ENCODE measurements around the gene ZIC2. TPM values are rescaled to one million over a fixed set of nuclear protein-coding genes. Genes with fewer than 3 reads are reported as not detected.

The ZIC2 gene
- total RNA-seq, 2 donors from 2014 or later, result 0.11 to 0.82 TPM

DNA sequence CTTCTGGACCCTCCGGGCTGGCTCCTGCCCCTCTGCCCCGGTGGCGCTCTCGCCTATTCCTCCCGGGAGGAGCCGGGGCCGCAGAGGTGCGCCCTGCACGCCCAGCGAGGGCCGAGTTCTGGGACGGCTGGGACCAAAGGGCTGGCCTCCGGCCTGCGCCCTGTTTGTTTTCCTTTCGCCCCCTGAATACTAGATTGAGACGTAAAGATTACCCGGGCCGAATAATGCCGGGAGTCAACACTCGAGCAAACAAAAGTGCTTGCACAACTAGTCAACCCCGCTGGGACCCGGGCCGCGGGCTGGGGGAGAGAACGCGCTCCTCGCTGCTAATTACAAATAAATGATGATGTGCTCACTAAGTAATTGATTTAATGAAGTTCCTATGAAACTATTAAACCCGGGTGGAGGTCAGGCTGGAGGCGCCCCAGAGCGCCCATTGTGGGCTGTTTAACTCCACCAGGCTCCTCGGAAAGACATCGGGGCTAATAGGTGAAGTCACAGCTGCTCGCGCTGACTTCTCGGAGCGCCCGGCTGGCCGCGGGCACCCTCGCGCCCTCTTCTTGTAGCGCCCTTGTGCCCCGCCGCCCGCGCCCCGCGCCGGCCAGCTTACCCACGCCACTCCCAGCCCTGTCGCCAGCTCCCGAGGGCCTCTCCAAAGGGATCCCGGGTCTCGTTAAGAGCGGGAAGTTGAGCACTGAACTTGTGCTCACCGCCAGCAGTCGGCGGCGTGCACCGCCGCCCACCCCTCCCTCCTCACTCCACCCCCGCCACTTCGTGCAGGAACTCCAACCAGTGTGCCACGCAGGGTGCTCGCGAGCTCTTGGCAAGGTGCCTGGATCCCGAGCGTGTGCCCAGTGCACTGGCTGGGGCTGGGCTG lies 24.9 kb upstream of the ZIC2 start:
- no peak overlapping the region for H3K9ac ChIP-seq (ENCODE audit: low read depth in 2 of 2, low read length in 2 of 2)

DNA sequence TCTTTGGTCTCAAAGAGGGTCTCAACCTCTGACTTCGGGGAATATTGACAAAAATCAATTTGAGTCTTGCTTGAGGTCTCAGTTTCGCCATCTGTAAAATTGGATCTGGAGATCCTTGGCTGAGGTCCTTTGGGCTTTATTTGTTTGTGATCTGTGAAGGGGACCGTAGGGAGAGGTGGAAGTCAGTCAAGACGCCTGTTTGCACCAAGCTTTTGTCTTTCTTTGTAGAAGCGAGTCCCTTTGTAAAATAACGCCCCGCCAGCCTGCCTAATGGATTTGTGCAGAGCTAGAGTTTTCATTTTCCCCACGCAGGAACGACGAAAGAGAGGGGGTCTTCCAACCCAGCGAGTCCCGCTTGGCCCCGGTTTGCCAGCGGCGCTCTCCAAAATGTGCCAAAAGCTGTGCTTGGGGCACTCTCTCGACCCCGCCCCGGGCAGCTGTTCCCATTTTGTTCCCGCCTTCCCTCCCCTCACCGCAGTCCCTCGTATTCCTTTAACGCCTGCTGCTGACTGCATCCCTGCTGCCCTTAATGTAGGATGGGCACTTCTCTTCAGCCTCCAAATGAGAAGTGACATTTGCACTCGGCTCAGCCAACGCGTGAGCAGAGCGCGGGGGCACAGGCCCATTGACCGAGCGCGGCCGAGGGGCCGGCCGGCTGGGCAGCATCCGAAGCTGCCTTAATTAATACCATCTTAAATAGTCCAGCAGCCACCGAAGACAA lies 23.0 kb upstream of the ZIC2 start:
- Histone ChIP-seq H3K36me3 (no peaks in the 10 kb centered on the region), H3K9ac (ENCODE audit: low read depth in 2 of 2, low read length in 2 of 2) (no peak overlapping the region), H3K4me3 (no peak overlapping the region), H3K27me3 (peaks cover 88% of the 10 kb centered on the region), H3K4me1 (peaks cover 23% of the 10 kb centered on the region), H3K9me3 (no peaks in the 10 kb centered on the region), H3K27ac (no peak overlapping the region)
- DNase-seq, result no peak
- TF ChIP-seq, protein P1, sequence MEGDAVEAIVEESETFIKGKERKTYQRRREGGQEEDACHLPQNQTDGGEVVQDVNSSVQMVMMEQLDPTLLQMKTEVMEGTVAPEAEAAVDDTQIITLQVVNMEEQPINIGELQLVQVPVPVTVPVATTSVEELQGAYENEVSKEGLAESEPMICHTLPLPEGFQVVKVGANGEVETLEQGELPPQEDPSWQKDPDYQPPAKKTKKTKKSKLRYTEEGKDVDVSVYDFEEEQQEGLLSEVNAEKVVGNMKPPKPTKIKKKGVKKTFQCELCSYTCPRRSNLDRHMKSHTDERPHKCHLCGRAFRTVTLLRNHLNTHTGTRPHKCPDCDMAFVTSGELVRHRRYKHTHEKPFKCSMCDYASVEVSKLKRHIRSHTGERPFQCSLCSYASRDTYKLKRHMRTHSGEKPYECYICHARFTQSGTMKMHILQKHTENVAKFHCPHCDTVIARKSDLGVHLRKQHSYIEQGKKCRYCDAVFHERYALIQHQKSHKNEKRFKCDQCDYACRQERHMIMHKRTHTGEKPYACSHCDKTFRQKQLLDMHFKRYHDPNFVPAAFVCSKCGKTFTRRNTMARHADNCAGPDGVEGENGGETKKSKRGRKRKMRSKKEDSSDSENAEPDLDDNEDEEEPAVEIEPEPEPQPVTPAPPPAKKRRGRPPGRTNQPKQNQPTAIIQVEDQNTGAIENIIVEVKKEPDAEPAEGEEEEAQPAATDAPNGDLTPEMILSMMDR (IDR thresholded peaks at IDR 0.05), result no peak
- intact Hi-C loops (cut with DNase I), result no loop called here

More for the DNA sequence above, 24.9 kb upstream of the ZIC2 start:
- peaks cover 23% of the 10 kb centered on the region for H3K4me1 ChIP-seq
- no peak overlapping the region for H3K4me3 ChIP-seq
- no peaks in the 10 kb centered on the region for H3K36me3 ChIP-seq
- TF ChIP-seq, protein P1 (IDR thresholded peaks at IDR 0.05), result no peak
- intact Hi-C loops (cut with DNase I), result no loop called here
- H3K9me3 ChIP-seq, result no peaks in the 10 kb centered on the region
- no peak overlapping the region for H3K27ac ChIP-seq
- peaks cover 82% of the 10 kb centered on the region for H3K27me3 ChIP-seq
- DNase-seq, result no peak

DNA sequence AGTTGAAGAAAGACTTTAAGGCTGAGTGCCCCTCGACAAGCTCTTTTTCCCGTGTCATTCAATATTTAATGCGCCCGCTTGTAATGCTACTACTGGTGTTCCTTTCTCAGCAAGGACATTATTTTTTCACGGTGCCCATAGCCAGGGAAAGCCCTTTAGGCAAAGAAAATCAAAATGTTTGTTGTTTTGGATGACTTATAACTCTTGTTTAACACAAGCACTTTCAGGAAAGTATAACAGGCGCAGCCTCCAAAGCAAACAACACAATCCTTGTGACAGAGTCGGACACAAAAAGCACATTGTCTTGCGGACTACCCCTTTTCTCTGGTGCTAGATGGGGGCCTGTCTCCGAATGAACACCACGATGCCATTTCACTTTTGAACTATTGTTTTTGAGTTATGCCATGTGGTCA lies 22.5 kb upstream of the ZIC2 start:
- TF ChIP-seq, protein P1 (IDR thresholded peaks at IDR 0.05), result no peak
- intact Hi-C loops (cut with DNase I), result no loop called here
- no peak for DNase-seq
- H3K27me3 ChIP-seq, result peaks cover 89% of the 10 kb centered on the region
- no peak overlapping the region for H3K27ac ChIP-seq
- peaks cover 23% of the 10 kb centered on the region for H3K4me1 ChIP-seq
- H3K9me3 ChIP-seq, result no peaks in the 10 kb centered on the region
- H3K36me3 ChIP-seq, result no peaks in the 10 kb centered on the region
- H3K4me3 ChIP-seq, result no peak overlapping the region
- no peak overlapping the region for H3K9ac ChIP-seq (ENCODE audit: low read depth in 2 of 2, low read length in 2 of 2)

DNA sequence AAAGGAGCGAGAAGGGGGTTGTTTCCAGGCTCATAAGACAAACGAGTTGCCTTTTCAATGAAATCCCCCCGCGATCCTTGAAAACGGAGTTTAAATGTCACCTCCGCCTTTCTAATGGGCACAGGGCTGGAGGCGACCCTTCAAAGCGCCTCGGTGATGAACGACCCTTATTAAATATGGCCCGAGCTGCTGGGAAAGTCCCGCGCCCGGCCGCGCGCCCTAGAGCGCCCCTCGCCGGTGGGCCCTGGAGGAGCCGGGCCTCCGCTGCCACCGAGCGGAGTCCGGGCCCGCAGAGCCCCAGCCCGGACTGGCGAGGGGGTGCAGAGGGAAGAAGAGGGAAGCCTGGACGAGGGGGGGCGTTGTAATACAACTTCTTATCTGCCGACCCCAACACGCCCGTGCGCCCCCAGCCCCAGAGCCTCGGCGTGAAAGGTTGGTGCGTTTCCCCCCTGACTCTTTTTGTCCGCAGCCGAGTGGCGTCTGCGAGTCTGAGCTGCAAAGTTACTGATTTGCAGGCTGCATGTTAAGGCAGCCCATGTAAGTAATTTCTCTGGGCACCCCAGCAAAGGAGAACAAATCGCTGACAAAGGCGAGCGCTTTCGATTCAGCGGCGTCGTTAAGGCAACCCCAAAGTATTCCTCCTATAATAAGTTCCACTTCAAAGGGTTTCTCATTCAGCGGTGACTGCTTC lies 21.9 kb upstream of the ZIC2 start:
- Histone ChIP-seq H3K27me3 (peaks cover 87% of the 10 kb centered on the region), H3K4me1 (peaks cover 23% of the 10 kb centered on the region), H3K36me3 (no peaks in the 10 kb centered on the region), H3K9me3 (no peaks in the 10 kb centered on the region), H3K9ac (ENCODE audit: low read depth in 2 of 2, low read length in 2 of 2) (no peak overlapping the region), H3K4me3 (no peak overlapping the region), H3K27ac (no peak overlapping the region)
- no peak for DNase-seq
- TF ChIP-seq, protein P1 (IDR thresholded peaks at IDR 0.05), result no peak
- intact Hi-C loops (cut with DNase I), result no loop called here

DNA sequence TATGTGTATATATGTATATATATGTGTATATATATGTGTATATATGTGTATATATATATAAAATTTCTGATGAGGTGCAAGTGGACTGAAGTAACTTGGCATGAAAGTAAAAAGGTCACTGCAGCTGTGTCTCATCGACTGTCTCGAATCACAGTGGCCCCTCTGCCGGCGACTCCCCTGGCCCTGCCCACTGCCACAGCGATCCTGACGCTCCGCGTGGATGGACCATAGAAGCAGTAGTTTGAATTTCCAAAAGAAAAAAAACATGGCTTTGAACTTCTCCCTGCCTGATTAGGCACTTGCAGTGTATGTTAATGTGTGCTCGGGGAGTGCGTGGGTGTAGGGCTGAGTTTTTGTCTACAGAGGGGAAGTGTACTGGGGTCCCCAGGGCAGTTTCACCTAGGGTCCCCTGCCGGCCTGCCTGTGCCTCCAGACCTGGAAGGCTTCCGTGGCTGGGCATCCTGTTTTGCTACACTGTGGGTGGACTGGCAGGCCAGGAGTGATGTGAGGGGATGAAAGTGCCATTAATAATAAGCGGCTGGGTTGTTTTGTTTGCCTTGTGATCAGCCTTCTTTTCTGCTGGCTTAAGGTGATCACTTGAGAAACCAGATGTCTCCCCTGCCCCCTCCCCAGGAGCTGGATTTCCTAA lies 20.8 kb upstream of the ZIC2 start:
- intact Hi-C loops (cut with DNase I), result no loop called here
- H3K27ac ChIP-seq, result no peak overlapping the region
- no peaks in the 10 kb centered on the region for H3K36me3 ChIP-seq
- H3K4me1 ChIP-seq, result peaks cover 21% of the 10 kb centered on the region
- H3K27me3 ChIP-seq, result peaks cover 84% of the 10 kb centered on the region
- no peaks in the 10 kb centered on the region for H3K9me3 ChIP-seq
- TF ChIP-seq, protein P1 (IDR thresholded peaks at IDR 0.05), result no peak
- DNase-seq, result no peak
- H3K9ac ChIP-seq (ENCODE audit: low read depth in 2 of 2, low read length in 2 of 2), result no peak overlapping the region
- no peak overlapping the region for H3K4me3 ChIP-seq

Data from colonic mucosa (tissue), 4 donors.